Measurements from ENCODE around the gene ENOX1.
A peak's percentile ranks its signal among the peaks of the same experiment; 100 is the strongest.
"Not testable (repeated sequence)": the region's sequence is repeated elsewhere in the genome, so short reads cannot be mapped to it uniquely, and the experiment has no call there.

ENOX1 gene

DNA sequence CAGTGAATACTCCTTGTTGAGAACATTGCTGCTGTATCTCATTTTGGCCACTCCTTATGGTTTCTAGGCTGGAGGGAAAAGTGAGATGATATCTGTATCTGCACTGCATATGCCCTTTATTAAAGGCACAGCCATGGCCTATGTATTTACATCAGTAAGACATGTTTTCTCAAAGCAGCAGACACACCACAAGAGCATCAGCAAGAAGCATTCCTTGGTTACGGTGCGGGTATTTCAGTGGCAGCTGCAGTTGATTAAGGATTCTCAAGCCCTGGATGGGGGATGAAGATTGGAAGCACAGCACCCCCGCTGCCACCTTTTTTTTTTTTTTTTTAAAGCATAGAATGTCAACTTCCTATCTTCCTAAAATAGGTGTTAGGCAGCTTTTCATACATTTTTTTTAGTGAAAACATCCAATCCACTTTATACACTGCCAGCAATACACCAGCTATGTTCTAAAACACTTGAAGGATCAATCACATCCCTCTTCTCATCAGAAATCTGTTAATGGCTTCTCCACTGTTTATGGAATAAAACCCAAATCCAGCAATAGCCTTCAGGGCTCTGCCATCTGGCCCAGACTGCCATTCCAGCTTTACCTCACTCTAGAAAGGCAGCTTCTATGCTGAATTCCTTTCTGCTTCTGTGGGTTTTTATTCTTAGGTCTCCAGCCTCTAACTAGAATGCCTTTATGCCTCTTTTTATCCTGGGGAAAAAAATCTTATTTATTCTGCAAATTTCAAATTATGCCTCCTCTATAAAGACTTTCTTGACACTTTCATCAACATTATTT lies 432.4 kb downstream of the ENOX1 start:
- Histone ChIP-seq H3K36me3 (replicated peaks; ENCODE audit: low read depth, low read length) (no peaks in the 10 kb centered on the region), H3K79me2 (ENCODE audit: low read length) (no peaks in the 10 kb centered on the region), H3K9me3 (ENCODE audit: insufficient read depth, low read length) (no peaks in the 10 kb centered on the region), H4K20me1 (ENCODE audit: insufficient read depth, low read length) (no peaks in the 10 kb centered on the region), H3K4me3 (ENCODE audit: low read length) (no peak overlapping the region), H3K27me3 (ENCODE audit: low read depth, low read length) (no peaks in the 10 kb centered on the region), H2AFZ (ENCODE audit: low read depth, low read length) (no peak overlapping the region), H3K27ac (ENCODE audit: low read length) (no peak overlapping the region), H3K9ac (ENCODE audit: low read length) (no peak overlapping the region), H3K4me1 (ENCODE audit: low read length) (peaks cover 9% of the 10 kb centered on the region), H3K4me2 (ENCODE audit: low read length) (no peak overlapping the region)
- TF ChIP-seq, protein P1, sequence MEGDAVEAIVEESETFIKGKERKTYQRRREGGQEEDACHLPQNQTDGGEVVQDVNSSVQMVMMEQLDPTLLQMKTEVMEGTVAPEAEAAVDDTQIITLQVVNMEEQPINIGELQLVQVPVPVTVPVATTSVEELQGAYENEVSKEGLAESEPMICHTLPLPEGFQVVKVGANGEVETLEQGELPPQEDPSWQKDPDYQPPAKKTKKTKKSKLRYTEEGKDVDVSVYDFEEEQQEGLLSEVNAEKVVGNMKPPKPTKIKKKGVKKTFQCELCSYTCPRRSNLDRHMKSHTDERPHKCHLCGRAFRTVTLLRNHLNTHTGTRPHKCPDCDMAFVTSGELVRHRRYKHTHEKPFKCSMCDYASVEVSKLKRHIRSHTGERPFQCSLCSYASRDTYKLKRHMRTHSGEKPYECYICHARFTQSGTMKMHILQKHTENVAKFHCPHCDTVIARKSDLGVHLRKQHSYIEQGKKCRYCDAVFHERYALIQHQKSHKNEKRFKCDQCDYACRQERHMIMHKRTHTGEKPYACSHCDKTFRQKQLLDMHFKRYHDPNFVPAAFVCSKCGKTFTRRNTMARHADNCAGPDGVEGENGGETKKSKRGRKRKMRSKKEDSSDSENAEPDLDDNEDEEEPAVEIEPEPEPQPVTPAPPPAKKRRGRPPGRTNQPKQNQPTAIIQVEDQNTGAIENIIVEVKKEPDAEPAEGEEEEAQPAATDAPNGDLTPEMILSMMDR (IDR thresholded peaks at IDR 0.05; ENCODE audit: low read depth, low read length) = no peak
- TF ChIP-seq EZH2phosphoT487 (IDR thresholded peaks at IDR 0.05; ENCODE audit: low read depth) = no peak

DNA sequence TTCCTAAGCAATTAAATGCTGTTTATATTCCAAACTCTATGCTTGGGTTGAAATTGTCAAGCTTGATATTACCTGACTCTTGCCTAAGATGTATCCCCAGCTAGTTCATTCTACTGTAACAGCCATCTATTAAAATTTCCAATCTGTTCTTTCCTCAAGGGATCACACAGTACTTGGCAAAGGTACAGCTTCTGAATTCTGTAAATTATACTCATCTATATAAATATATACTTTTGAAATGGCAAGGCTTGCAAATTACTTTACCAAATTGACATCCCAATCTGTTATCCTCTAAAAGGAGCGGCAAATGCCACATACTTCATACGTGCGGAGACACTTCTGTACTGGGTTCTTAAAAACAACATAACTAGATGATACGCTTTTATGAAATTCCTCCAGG lies 433.1 kb downstream of the ENOX1 start:
- Histone ChIP-seq H3K27me3 (ENCODE audit: low read depth, low read length) (no peaks in the 10 kb centered on the region; the same call in 1 of the 2 replicates), H3K9me3 (ENCODE audit: insufficient read depth, low read length) (no peaks in the 10 kb centered on the region), H2AFZ (ENCODE audit: low read depth, low read length) (no peak overlapping the region), H3K4me2 (ENCODE audit: low read length) (no peak overlapping the region), H3K9ac (ENCODE audit: low read length) (no peak overlapping the region), H3K27ac (ENCODE audit: low read length) (no peak overlapping the region), H4K20me1 (ENCODE audit: insufficient read depth, low read length) (no peaks in the 10 kb centered on the region), H3K36me3 (replicated peaks; ENCODE audit: low read depth, low read length) (no peaks in the 10 kb centered on the region), H3K4me3 (ENCODE audit: low read length) (no peak overlapping the region), H3K4me1 (ENCODE audit: low read length) (peaks cover 14% of the 10 kb centered on the region), H3K79me2 (ENCODE audit: low read length) (no peaks in the 10 kb centered on the region)
- TF ChIP-seq, protein P1 (IDR thresholded peaks at IDR 0.05; ENCODE audit: low read depth, low read length) = no peak
- TF ChIP-seq EZH2phosphoT487 (IDR thresholded peaks at IDR 0.05; ENCODE audit: low read depth) = no peak

- H3K27ac ChIP-seq (ENCODE audit: low read length); H3K4me2 ChIP-seq (ENCODE audit: low read length); H3K9me3 ChIP-seq (ENCODE audit: insufficient read depth, low read length); H3K27me3 ChIP-seq (ENCODE audit: low read depth, low read length); H3K79me2 ChIP-seq (ENCODE audit: low read length); H2AFZ ChIP-seq (ENCODE audit: low read depth, low read length); H3K36me3 ChIP-seq (replicated peaks; ENCODE audit: low read depth, low read length); H3K9ac ChIP-seq (ENCODE audit: low read length); H4K20me1 ChIP-seq (ENCODE audit: insufficient read depth, low read length); H3K4me3 ChIP-seq (ENCODE audit: low read length): not testable (repeated sequence)
- peaks cover 16% of the 10 kb centered on the region for H3K4me1 ChIP-seq (ENCODE audit: low read length)
Measured at GRCh38 chr13:43351612-43352011, 435.2 kb downstream of the ENOX1 start.

DNA sequence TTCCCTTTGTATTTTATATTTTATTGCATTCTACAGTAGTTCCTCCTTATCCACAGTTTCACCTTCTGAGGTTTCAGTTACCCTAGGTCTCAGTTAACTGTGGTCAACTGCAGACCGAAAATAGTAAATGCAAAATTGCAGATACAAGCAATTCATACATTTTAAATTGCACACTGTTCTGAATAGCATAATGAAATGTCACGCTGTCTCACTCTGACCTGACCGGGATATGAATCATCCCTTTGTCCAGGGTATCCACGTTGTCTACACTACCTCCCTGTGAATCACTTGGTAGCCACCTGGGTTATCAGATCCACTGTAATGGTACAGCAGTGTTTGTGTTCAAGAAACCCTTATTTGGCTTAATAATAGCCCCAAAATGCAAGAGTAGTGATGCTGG lies 438.4 kb downstream of the ENOX1 start:
- Histone ChIP-seq H3K4me3 (ENCODE audit: low read length) (peak overlapping the region; percentile 41), H3K9me3 (ENCODE audit: insufficient read depth, low read length) (no peaks in the 10 kb centered on the region), H3K4me1 (ENCODE audit: low read length) (peaks cover 15% of the 10 kb centered on the region), H3K79me2 (ENCODE audit: low read length) (no peaks in the 10 kb centered on the region), H4K20me1 (ENCODE audit: insufficient read depth, low read length) (no peaks in the 10 kb centered on the region), H3K9ac (ENCODE audit: low read length) (no peak overlapping the region), H3K36me3 (replicated peaks; ENCODE audit: low read depth, low read length) (no peaks in the 10 kb centered on the region), H3K27ac (ENCODE audit: low read length) (no peak overlapping the region), H3K27me3 (ENCODE audit: low read depth, low read length) (peaks cover 8% of the 10 kb centered on the region), H3K4me2 (ENCODE audit: low read length) (peak overlapping the region; percentile 62), H2AFZ (ENCODE audit: low read depth, low read length) (no peak overlapping the region)
- no peak for TF ChIP-seq EZH2phosphoT487 (IDR thresholded peaks at IDR 0.05; ENCODE audit: low read depth)
- TF ChIP-seq, protein P1 (IDR thresholded peaks at IDR 0.05; ENCODE audit: low read depth, low read length) = no peak
